Globus pallidus (tissue), 1 donor: ENCODE data around the gene ARHGAP6.

Experiments
- DNase-seq: peaks from one replicate; pipeline ENCODE4 v3.0.0-alpha.2; 2015; ENCODE audit warnings: low spot score

The ARHGAP6 gene

DNA sequence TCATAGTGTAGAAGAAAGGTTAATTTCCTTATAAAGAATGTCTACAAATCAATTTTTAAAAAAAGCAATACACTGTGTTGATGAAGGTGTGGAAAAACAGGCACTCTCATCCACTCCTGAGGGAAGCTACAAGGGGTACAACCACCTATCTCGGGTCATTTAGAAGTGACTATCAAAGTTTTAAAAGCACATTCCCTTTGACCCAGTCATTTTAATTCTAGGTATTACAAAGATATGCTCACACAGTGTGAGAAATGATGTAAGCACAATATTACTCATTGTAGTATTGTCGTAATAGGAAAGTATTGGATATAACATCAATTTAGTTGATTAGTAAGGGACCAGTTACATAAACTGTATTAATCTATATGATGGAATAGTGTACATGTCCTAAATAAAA, 562.0 kb downstream of the ARHGAP6 start:
- no peak for DNase-seq

DNA sequence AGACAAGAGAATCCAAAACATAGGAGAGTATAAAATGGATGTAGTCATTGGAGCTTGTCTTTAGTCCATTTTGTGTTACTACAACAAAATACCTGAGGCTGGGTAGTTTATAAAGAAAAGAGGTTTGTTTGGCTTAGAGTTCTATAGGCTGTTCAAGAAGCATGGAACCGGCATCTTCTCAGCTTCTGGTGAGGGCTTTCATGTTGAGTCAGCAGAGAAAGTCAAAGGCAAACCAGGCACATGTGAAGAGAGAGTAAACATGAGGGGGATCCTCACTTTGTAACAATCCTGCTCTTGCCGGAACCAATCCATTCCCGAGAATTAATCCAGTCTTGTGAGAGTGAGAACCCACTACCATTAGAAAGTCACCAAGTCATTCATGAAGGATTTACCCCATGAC, 562.7 kb downstream of the ARHGAP6 start:
- DNase-seq: no peak

DNA sequence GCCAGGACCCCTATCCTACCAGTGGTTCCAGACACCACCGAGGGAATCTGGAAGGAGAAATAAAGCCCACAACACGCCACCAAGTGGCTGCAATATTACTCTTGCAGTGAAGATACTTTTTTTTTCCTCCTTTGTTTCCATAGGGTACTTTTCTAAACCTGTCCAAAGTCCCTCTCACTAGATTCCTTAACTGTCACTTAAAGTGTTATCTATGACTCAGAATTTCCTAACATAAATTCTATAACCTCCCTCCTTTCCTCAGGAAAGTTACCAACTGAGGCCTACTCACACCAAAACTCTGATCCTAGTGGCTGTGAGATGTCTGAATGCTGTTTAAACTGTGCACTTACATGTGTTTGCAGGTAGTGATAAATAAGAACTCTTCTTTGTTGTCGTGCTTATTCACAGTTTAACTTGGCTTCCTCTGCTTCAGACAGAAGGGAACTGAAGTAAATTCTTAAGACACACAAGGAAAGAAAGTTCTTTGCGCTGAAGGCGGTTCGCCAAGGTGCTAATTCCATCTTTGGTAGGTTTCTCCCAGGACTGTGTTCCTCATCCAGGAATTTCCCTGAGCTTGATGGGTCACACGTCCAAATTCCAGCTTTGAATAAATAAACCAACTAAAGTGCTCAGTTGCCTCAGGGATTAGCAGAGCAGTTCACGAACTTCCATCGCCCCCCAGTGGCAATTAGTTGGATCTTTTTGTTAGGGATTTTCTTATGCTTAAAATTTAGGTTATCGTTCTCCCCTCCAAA, 565.3 kb downstream of the ARHGAP6 start:
- DNase-seq: peak; percentile 60

DNA sequence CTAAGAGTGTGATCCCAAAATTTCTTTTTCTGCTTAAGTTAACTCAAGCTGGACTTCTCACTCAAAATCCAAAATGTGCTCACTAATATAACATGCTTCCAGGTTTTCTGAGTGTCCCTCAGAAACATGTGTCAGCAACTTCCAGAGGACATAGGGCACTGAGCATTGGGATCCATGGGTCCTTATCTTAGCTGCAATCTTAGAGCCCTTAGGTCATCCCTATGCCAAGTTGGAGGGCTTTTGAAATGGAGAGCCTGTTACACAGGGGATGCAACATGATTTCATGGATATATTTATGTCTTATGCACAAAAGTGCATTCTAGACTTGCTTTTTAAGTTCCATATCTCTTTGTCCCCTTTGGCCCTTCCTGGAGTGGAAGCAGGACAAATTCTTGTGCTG, 566.3 kb downstream of the ARHGAP6 start:
- no peak for DNase-seq

DNA sequence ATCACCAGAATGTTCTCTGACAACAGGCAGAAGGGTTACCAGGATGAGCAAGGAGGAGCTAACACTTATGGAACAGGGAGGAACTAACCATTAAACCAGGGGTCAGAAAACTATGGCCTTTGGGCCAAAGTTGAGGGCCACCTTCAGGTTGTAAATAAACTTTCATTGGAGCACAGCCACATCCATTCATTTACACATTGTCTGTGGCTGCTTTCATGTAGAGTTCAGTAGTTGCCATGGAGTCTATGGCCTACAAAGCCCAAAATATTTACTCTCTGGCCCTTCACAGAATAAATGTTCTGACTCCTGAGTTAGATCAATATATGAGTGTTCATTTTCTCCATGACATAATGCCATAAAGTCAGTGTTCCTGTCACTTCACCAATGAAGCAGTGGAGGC, 567.8 kb downstream of the ARHGAP6 start:
- no peak for DNase-seq

DNA sequence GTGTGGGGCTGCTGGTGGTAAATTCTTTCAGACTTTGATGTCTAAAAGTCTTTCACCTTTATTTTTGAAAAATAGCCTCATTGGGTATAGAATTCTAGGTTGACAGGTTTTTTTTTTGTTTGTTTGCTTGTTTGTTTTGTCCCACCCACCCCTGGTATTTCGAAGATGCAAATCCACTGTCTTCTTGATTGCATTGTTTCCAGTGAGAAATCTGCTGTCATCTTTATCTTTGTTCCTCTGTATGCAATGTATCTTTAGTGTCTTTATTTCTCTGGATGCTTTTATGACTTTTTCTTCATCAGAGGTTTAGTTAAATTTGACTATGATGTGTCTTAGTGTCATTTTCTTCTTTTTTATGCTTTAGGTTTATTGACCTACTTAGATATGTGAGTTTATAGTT, 575.9 kb downstream of the ARHGAP6 start:
- DNase-seq: no peak
